HG02981 (cell line): ENCODE measurements around the gene IRX3.

ENCODE experiments used
- ATAC-seq: cut with Tn5 transposase; IDR thresholded peaks from one replicate; pipeline ENCODE4 v1.9.1; 2021; ENCODE audit warnings: mild to moderate bottlenecking, moderate library complexity; ENCODE audit not compliant: unreplicated experiment

The IRX3 gene

DNA sequence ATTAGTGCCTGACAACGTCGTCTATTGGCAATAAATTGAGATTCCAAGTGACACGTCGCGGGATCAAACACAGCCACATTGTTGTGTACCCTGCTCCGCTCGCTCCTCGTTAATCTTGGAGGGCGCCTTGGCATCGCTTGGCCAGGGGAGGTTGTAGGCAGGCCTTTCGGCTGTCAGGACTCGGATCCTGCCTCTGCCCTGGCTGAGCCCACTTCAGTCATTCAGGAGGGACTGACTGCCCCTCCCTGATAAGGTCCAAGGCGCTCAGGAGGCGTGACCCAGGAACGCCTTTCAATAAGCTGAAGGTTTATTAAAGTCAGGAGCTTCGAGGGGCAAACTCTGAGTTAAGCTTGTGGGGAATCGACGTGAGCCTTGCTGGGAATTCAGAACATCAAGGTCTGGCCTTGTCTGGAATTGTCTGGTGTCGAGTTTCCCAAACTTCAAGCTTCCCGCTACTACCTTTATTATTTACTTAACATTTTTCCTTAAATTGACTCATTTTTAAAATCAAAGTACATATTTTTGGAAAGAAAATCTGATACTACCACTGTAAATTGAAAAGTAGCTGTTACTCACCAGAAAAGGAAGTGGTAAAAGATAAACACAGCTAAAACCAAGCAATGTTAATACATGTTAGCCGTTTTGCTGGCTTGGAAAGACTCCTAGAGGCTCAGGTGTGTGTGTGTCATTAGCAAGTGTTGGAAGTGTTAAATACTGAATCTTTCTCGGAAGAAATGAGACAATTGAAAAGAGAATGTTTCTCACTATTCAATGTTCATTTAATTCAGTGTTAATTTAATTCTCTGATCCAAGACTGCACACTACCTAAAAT, 5.3 kb upstream of the IRX3 start:
- no peak for ATAC-seq

DNA sequence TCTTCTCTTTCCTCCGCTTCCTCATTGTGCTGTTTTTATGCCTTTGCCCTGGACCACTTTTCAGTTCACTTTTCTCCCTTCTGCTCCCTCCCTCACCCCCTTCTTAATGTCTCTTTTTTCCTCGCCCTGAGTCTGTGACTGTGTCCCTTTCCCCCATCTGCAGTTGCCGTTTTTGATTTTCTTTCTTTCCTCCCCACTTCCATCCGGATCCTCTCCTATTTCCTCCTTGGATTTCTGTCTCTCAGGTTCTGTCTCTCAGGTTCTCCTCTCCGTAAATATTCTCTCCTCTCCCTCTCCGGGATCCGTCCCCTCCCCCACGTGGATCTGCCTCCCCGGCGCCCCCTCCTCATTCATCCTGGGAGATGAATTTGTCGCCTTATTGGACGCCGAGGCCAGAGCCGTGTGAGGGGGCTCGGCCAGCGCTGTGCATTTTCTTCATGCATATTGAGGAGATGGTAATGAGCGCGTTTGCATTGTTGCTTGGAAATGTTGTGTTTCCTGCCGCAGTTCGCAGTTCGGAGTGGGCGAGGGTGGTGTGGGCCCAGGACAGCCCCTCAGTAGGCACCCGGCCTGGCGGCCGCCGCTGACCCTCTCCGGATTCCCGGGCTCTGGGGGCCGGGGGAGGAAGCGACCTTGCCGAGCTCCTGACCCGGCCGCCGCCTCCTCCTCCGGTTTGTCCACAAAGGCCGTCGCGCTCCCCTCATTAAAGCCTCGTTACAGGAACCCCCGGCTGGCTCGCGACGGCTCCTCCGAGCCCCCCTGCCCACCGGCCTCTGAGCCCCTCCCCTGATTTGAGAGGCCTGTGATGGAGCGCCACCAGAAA, 4.5 kb upstream of the IRX3 start:
- ATAC-seq, result no peak

DNA sequence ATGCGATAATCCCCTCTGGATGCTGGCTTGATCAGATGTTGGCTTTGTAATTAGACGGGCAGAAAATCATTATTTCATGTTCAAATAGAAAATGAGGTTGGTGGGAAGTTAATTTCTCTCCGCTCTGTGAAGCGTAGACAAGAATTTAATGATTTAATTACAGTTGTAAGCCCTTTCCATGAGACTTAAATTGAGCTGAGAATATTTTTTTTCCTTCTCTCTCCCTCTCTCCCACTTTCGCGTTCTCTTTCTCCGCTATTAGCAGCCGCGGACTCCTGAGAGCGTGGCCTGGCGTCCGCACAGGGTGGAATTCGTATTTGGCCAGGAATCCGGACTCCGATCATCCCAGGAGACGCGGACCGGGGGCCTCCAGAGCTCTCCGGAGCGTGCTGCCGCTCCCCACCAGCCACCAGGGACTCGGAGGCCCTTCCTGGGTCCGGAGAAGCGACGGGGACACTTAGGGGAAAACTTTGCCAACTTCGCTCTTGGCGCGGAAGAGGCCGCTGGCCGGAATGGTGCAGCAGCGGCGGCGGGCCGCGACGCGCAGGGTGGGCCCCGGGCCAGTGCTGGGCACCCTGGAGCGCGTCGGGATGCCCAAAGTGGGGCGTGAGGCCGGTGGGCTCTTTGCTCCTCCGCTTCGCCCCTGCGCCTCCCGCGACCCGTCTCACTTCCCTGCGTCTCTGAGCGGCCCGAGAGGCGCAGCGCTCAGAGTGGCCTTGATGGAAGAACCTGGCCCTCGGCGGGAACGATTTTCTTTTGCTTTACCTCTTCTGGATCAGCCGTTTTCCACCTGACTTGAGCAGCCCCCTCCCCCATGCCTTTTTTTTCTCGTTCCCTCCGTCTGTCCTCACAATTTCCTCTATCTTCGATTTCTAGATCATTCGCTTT, 3.6 kb upstream of the IRX3 start:
- ATAC-seq, result no peak

DNA sequence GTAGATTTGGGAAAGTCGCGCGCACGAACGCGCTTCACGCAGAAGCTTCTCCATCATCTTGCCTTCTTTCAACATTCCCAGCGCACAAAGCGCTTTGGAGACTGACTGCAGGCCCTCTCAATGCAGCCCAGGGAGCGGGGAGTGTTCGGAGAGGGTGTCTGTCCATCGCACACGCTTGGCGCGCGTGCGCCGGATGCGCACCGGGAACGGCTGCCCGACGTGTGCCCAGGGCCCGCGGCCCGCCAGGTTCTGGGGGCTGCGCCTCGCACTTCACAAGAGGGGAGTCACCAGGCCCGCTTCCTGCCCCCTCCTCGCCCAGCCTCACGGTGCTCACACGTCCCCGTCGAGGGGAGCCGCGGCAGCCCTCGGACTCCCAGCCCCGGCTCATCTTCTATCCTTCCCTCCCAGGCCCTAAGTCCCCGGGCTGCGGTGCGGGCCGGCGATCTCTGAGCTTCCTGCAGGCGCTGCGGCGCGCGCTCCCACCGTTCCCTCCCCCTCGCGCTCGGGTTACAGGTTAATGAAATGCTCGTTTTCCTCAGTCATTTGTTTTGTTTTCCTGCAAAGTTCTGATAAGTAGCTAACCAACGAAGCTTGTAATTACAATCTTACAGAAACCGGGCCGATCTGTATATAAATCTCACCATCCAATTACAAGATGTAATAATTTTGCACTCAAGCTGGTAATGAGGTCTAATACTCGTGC, 2.8 kb upstream of the IRX3 start:
- no peak for ATAC-seq

DNA sequence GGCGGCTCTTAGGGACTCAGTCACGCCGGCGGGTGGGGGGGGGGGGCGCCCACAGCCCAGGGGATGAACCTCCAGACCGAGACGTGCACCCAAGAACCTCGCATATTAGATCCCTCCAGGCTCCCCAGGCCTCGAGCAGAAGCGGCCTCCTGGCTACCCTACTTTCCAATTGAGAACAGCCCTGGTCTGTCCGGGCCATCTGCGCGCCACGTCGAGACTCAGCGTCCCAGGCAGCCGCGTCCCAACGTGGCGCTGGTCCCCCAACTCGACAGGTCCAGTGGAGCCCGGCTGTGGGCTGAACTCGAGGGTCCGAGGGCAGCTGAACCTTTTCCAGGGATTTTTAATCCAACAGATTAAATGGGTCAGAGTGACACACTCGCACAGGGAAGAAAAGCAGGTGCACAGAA, 2.3 kb upstream of the IRX3 start:
- ATAC-seq, result no peak

DNA sequence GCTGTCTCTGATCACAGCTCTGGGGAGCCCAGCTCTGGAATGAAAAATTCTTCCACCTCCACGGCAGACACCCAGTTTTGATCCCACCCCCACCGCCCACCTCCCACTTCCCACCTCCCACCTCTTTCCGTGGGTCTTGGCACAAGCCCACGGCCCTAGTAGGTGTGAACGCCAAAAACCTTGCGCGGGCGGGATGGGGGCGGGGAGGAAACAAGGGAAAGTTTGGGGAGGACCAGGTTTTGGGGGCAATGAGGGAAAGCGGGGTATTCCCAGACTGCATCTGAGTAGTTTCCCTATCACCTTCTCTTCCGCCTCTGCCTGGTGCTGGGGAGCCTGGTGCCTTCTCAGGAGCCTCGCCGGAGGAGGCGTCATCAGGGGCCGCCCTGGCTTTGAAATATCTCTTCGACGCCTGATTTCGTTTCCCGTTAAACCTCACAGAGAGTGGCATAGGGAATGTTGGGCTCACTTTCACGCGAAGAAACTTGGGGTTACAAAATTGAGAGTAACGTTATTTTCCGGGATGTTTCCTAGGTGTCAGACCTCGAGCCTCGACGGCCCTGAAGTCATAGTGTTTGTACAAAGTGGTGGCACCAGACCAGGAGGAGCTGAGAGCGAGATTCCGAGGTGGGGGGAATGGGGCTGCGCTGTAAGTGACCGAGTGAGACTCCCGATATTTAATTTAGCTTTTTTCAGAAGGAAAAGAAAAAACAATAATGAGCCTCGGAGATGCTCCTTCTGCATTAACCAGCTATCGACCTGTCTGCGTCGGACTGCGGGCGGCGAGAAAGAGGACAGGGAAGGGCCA, 1.6 kb upstream of the IRX3 start:
- ATAC-seq, result no peak

DNA sequence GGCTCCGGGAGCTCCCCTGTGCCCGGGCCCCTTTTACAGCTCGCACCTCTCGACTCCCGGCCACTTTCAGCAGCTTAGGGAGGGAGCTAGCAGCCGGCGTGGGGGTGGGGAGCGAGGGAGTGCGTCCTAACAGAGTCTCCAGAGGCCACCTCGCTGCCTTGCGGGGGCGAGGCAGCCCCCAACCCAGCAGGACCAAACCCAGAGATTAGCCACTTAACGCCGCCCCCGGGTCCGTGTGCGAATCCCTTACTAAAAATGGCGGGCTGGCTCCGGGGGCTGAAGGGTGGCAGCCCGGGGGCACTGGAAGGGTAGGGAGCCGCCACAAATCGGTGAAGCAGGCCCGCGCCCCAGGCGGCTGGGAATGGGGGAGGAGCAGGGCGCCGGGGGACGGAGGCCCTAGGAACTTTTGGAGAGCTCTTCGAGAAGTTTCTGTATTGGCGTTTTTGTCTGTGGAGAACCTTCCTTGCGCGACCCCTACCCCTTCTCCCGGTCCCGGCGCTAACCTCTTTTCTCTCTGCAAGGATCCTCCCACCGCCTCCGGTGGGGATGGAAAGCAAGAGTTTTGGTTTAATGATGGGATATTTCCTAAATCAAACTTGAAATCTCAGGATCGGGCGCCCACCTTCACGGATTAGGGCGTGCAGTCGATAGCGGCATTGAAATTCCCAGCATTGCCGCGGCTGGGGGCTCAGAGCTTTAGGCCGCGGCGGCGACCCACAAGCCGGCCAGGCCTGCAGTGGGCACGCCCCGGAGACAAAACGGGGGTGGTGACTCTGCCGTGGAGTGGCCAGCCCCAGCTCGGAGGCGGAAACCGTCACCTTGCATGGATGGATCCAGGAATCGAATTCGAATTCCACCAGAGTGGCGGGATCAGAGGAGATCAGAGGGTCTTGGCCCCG, 793 bp upstream of the IRX3 start:
- no peak for ATAC-seq

DNA sequence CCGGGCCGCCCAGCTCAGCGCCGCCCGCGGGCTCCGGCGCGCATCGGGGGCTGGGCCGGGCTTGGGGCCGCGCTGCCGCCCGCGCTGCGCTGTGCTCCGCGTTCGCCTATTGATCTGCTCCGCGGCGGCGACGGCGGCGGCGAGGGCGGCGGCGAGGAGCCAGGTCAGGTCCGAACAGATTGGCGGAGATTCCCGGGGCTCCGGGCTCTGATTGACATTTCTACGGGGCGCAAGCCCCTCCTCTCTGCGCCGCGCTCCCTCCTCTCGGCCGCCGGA, 559 bp downstream of the IRX3 start:
- no peak for ATAC-seq

DNA sequence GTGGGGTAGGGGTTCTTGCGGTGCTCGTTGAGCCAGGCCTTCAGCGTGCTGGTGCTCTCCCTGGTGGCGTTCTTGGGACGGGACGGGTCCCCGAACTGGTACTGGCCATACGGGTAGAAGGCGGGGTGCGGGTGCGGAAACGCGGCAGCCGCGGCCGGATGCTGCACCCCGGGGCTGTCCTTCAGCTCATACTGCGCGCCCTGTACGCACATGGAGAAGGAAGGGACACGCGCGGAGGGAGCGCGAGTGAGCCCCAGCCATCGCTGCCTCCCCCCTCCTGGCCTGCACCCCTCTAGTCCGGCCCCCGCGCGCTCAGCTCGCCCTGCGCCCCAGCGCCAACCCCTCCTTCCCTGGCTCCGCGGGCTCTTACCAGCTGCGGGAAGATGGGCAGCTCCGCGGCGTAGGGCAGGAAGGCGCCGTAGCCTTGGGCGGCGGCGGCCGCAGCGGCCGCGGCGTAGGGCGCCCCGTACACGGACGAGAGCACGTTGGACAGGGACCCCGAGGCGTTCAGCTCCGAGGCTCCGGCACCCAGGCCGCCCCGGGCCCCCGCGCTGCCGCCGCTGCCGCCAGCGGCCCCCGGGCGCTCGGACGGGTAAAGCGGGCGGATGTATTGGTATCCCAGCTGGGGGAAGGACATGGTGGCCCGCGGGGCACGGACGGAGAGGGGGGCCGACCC, 1.0 kb downstream of the IRX3 start:
- ATAC-seq, result no peak

DNA sequence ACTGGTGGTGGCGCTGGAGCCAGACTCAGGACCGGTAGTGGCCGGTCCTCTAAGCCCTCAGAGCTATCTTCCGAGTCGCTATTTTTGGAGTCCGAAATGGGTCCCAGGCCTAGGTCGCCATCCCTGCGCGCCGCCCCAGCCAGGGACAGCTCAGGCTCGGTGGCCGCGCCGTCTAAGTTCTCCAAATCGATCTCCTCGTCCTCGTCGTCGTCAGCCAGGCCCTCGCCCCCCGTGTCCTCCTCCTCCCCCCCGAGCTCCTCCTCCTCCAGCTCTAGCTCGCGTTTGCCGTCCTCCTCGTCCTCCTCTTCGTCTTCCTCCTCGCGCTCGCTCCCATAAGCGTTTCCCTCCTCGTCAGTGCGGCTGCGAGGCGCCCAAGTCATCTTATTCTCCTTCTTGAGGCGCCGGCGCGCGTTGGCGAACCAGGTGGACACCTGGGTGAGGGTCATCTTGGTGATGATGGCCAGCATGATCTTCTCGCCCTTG, 1.6 kb downstream of the IRX3 start:
- no peak for ATAC-seq

DNA sequence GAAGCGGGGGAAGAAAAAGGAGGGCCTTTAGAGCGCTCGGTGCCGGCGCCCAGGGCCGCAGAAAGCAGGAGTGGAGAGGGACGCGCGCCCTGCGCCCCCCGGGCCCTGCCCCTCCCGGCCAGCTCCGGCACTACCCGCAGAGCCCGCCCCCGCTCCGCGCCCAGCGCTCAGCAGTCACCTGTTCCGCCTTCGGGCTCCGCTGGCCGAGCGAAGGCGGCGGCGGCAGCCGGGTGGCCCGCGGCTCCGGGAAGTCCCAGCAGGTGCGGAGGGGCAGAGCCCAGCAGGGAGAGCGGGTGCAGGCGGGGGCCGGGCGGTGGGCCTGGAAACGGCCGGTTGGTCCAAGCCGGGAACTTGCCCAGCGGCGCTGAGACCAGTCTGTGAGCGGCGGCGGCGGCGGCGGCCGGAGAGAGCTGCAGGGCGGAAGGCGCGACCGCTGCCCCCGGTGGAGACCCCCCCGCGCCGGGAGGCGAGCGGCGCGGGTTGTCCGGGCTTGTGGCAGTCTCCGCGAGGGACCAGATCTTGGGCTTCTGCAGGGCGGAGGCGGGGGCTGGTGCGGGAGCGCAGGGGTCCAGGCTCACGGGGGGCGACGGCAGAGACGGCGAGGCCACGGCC, 2.2 kb downstream of the IRX3 start:
- no peak for ATAC-seq

DNA sequence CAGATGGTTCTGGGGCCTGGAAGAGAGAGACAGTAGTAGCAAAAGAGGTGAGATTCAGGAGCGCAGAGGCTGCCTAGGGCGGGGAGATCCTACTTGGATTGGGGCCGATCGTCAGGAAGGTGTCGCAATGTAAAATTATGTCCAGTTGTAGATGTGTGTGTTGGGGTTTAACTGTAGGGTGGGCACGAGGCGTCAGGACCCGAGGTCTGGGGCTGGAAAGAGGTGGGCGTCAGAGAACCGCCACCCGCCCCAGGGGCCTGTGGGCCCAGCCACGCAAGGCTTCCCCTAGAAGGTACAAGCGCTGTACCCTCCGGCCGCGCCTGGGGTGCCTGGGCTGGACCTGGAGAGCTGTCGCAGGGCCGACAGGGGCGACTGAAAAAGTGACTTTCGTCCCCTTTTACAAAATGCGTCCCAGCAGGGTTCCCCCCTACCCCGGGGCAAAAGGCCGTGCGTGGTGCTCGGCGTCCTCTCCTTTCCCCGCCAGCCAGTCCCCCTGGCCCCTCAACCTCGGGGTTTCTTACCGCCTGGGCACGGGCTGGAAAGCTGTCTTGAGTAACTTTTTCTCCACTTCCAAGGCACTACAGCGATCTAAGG, 2.8 kb downstream of the IRX3 start:
- ATAC-seq, result no peak

DNA sequence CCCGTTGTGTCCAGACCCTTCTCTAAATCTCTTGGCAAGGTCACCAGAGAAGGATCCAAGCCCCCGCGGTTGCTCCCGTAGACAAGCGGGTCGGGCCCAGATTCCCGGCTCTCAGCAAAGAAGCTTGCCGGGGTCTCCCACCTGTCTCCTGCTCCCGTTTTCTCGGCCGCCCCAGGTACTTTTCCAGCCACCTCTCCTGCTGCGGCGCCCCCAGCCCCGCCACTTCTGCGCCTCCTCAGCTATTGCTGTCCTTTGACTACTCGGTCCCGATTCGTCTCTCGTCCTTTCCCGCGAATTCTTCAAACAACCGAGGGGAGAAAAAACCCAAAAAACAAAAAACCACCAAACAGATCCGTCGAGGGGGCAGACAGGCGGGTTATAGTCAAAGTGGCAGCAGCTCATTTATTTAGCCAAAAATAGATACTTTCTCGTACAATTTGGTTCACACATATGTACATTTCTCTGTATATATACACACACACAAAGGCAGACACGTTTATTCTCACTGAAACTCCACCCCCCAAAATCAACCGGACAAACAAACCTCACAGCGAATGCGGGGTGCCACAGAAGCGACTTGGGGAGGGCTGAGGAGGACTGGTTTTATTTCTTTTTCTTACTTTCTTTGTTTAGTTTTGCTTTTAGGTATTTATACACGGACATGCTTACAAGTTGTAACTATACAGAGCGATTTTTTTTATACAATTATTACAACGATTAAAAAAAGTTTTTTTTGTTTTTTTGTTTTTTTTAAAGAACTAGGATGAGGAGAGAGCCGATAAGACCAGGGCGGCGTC, 3.5 kb downstream of the IRX3 start:
- no peak for ATAC-seq

DNA sequence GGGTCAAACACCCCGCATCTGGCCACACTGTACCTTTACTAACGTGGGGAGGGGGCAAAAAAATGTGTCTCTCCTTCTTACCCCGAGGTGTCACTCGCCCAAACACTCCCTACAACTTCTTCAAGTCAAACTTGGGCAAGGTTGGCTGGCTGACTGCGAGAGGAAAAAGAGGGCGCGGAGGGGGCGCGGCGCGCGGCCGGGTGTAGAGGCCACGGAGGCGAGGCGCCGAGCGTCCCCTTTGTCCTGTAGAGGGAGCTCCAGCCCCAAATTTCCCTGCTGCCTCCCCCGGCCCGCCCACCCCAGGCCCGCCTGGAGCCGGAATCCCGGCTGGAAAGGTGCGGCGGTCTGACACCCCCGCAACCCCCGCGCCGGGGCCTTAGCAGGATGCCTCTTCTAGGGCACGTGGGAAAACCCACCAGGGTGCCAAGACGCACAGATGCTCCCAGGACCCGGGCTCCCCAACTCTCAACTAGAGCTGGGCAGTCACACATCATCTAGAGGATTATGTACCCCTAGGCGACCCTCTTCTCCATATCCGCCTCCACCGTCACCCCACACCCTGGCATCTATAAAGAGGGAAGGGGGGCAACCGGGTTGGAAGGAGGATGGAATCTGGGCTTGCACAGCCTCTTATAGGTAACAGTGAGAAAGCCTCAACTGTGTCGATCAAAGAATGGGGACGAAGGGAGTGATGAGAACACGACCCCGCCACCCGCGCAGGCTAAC, 4.2 kb downstream of the IRX3 start:
- ATAC-seq, result no peak

DNA sequence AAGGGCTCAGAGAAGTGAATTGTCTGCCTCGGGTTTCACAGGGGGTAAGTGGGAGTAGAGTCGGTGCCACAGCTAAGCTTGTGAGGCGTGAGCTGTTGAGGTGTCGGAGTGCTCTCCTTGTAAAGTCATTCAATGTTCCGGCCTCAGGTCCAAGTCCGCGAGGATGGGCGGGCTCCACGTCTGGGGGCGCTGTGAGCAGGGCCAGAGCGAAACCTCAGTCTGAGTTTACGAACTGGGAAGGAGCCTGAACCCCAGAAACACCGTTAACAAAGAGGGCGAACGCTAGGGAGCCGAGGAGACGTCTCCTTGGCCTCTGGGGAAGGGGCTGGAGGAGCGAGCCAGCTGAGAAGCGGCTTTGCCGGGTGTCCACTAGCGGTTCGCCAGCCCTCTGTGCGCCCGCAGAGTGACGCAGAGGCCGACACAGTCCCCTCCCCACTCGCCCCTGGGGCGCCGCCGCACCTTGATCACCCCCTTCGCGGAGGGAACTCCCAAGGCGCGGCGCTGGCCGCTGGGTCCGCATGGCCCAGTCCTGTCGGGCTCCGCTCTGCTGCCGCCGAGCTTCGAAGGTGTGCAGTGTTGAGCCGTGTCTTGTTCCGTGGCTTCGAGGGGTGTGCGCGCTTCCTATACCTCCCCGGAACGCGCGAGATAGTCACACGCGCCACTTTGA, 4.9 kb downstream of the IRX3 start:
- no peak for ATAC-seq

DNA sequence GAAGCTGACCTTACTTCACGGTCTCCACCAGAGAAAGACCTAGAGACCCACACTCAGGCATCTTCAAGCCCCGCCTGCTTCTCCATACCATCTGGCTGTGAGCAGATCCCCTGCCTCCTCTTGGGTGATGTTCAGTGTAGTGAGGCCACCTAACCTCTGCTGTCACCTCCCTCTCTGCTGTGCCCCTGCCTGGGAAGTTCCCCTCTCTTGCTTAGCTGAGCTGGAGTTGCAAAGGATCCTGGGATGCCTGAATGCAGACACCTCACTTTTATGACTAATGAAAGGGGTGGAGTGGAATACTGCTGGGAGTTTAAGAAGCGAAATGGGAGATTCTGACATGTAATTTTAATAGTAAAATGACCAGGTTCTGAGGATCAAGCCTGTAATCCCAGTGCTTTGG, 5.8 kb downstream of the IRX3 start:
- ATAC-seq, result no peak
